NCI-H187 (cell line): ENCODE measurements around the gene C2orf76.

Experiments
- DNase-seq, 2 experiments: peaks; one replicate each; lab custom pipeline; 2025; lab: John Stamatoyannopoulos, UW

Gene C2orf76

GRCh38 chr2:119263656-119264055, 103.0 kb downstream of the C2orf76 start:
- no peak for DNase-seq

GRCh38 chr2:119263025-119263424, 103.6 kb downstream of the C2orf76 start:
- DNase-seq = no peak

GRCh38 chr2:119261493-119262225, 105.0 kb downstream of the C2orf76 start:
- DNase-seq = no peak

GRCh38 chr2:119260646-119261492, 105.8 kb downstream of the C2orf76 start:
- no peak for DNase-seq

GRCh38 chr2:119259296-119259860, 107.3 kb downstream of the C2orf76 start:
- DNase-seq = no peak

GRCh38 chr2:119257198-119257597, 109.4 kb downstream of the C2orf76 start:
- no peak for DNase-seq

- DNase-seq = no peak
These were observed 110.1 kb downstream of the C2orf76 start for GRCh38 chr2:119256582-119256921.

GRCh38 chr2:119255760-119256581, 110.7 kb downstream of the C2orf76 start:
- no peak for DNase-seq

- no peak for DNase-seq
These were observed 112.0 kb downstream of the C2orf76 start for GRCh38 chr2:119254601-119255080.

- no peak for DNase-seq
These were observed 112.7 kb downstream of the C2orf76 start for GRCh38 chr2:119253760-119254600.

GRCh38 chr2:119253114-119253702, 113.4 kb downstream of the C2orf76 start:
- DNase-seq = no peak
